HCT116 (cell line): ENCODE results near the gene APOL4.

Source experiments
- CTCF ChIP-seq, 3 experiments: fragments of 200-600 bp in 1 of 3; sonication (generic) in 1 of 3; IDR thresholded peaks in 2 of 3; conservative IDR thresholded peaks in 1 of 3; 2 replicates each; pipeline ENCODE4 v1.5.1; 2012 to 2017; ENCODE audit warnings: low read depth in 2 of 3, low read length in 2 of 3, antibody characterized with exemption in 1 of 3, borderline replicate concordance in 1 of 3, control low read depth in 1 of 3, mild to moderate bottlenecking in 1 of 3, mixed read lengths in 1 of 3, mixed run types in 1 of 3, moderate library complexity in 1 of 3; ENCODE audit not compliant: insufficient read depth in 1 of 3
- FOSL1 ChIP-seq: IDR thresholded peaks from 2 replicates; pipeline ENCODE4 v1.6.1; 2012; ENCODE audit warnings: low read depth
- SIN3A ChIP-seq: IDR thresholded peaks from 2 replicates; pipeline ENCODE4 v1.6.1; 2012; ENCODE audit warnings: low read depth
- SP1 ChIP-seq: IDR thresholded peaks from 2 replicates; pipeline ENCODE4 v1.6.1; 2012; ENCODE audit warnings: low read depth
- TF ChIP-seq, protein P1 (sequence below): IDR thresholded peaks from 2 replicates; pipeline ENCODE4 v1.6.1; 2012

GRCh38 chr22:36184433-36185025 lies 17.1 kb downstream of the APOL4 start:
- TF ChIP-seq CTCF (IDR thresholded peaks at IDR 0.05 in 2 of 3, conservative IDR thresholded peaks at IDR 0.05 in 1 of 3; ENCODE audit: borderline replicate concordance in 1 of 3, insufficient read depth in 1 of 3, low read depth in 2 of 3, low read length in 2 of 3) (no peak), SP1 (no peak), SIN3A (no peak), FOSL1 (no peak)
- TF ChIP-seq, protein P1, sequence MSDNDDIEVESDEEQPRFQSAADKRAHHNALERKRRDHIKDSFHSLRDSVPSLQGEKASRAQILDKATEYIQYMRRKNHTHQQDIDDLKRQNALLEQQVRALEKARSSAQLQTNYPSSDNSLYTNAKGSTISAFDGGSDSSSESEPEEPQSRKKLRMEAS: no peak
